ENCODE measurements around the gene NOP9.

DNA sequence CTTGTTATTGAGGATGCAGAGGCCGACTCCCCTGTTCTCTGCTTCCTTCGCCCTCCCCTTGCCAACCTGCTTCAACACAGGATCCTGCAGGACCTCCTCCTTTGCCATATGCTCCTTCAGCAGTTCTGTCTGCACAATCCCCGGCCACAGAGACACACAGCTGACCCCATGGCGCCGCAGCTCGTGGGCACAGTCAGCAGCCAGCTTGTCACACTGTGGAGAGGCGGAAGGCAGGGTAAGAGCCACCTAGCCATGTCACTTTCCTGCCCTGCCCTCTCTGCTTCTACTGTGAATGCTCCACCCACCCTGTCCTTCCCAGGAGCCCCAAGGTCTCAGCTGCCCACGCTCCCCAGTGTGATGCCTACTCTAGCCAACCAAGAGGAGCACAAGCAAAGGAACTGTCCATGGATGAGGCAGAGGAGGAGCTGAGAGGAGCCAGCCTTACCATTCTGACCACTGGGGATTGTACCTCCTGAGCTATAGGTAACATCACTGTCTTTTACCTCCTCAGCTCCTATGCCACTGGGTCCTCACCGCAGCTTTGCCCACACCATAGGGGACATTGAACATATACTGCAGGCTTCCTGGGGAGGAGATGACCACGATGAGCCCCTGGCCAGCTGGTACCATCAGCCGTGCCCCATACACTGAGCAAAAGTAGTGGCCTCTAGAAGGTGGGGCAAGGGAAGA, 7.4 kb upstream of the NOP9 start:
- TF ChIP-seq, protein P1, sequence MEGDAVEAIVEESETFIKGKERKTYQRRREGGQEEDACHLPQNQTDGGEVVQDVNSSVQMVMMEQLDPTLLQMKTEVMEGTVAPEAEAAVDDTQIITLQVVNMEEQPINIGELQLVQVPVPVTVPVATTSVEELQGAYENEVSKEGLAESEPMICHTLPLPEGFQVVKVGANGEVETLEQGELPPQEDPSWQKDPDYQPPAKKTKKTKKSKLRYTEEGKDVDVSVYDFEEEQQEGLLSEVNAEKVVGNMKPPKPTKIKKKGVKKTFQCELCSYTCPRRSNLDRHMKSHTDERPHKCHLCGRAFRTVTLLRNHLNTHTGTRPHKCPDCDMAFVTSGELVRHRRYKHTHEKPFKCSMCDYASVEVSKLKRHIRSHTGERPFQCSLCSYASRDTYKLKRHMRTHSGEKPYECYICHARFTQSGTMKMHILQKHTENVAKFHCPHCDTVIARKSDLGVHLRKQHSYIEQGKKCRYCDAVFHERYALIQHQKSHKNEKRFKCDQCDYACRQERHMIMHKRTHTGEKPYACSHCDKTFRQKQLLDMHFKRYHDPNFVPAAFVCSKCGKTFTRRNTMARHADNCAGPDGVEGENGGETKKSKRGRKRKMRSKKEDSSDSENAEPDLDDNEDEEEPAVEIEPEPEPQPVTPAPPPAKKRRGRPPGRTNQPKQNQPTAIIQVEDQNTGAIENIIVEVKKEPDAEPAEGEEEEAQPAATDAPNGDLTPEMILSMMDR (IDR thresholded peaks at IDR 0.05; ENCODE audit: low read length): no peak
- TF ChIP-seq EZH2 (IDR thresholded peaks at IDR 0.05; ENCODE audit: borderline replicate concordance, low read length): no peak
